HG03139 (cell line): ENCODE measurements around the gene FGFR3.

Experiments
- ATAC-seq: cut with Tn5 transposase; IDR thresholded peaks from one replicate; pipeline ENCODE4 v1.9.1; 2021; ENCODE audit not compliant: unreplicated experiment

Gene FGFR3

DNA sequence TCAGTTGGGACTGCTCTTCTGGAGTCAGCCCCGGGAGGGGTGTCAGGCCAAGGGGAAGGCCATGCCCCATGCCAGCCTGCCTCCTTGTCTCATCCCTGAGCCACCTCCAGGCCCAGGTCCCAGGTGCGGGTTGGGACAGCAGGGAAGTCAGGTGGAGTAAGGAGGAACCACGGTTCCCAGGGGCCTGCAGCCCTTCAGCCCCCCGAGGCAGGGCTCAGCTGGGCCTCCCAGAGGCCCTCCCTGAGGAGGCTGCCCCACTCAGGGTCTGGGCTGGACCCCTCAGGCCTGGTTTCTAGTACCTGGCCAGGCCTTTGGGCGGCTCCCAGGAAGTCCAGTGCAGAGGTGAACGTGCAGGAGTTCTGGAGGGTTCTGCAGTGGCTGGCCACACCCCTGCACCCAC lies 23.4 kb upstream of the FGFR3 start:
- ATAC-seq = no peak

GRCh38 chr4:1770245-1770644 lies 22.8 kb upstream of the FGFR3 start:
- ATAC-seq = no peak

DNA sequence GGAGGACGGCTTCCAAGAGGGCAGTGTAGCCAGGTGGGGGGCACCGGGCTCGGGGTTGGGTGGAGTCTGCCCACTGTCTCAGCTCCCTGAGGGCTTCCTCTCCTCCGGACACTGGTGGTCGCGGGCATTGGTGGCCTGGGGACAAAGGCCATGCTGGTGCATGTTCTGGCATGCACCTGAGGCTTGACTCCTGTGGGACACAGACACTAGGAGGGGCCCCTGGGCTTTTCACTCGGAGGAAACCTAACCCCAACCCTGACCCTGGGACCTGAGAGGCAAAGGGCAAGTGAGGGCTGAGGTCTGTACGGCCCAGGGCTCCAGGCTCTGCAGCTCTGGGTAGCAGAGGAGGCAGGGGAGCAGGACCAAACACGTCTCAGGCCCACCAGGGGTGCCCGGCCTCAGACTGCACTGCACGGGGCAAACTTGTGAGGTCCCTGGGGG lies 22.3 kb upstream of the FGFR3 start:
- ATAC-seq = no peak

DNA sequence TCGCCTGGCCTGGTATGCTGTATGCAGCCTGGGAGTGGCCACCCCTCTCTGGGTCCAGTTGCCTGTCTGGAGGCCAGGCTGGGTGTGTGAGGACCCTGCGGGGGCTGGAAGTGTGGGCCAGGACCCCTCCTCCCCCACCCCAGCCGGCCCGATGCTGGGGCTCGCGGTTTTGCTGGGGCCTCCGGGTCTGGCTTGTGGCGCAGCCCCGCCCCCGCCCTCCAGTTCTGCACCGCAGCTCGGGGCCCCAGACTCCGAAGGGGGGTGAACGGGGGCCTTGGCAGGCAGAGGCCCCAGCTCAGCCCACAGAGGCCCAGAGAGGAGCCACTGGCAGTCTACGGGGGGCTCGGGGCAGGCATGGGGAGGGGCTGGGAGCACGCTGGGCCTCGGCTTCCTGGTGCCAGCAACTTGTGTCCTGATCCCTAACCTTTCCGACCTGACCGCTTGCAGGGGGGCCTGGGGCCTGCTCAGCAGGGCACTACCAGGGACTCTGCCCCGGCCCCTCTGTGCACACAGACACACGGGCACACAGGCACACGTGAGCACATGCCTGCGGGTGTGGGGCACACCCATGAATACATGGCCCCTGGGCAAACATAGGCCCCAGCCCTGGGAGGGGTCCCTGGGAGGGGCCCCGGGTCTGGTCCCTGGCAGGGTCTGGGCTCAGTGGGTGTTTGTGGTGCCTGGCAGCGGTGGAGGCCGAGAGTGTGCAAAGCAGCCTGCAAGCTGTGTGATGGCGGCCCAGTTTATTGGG lies 21.4 kb upstream of the FGFR3 start:
- no peak for ATAC-seq

- ATAC-seq = no peak
Measured at GRCh38 chr4:1772853-1773538, 20.1 kb upstream of the FGFR3 start.

DNA sequence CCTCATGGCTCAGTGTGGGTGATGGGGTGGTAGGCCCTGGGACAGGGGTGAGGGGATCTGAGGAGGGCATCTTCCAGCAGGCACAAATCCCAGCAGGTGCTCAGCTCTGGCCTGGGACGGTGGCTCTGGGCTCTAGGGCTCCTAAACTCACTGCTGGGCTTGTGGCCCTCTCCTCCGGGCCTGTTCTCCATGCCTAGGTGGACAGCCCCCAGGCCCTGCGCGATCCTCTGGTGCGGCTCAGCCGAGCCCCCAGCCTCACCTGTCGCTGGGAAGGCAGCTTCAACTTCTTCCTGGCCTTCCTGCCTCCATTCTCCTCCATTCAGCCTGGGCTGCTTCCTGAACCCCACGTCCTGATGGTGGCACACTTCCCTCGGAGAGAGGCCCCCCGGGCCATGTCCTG lies 19.3 kb upstream of the FGFR3 start:
- ATAC-seq = no peak

DNA sequence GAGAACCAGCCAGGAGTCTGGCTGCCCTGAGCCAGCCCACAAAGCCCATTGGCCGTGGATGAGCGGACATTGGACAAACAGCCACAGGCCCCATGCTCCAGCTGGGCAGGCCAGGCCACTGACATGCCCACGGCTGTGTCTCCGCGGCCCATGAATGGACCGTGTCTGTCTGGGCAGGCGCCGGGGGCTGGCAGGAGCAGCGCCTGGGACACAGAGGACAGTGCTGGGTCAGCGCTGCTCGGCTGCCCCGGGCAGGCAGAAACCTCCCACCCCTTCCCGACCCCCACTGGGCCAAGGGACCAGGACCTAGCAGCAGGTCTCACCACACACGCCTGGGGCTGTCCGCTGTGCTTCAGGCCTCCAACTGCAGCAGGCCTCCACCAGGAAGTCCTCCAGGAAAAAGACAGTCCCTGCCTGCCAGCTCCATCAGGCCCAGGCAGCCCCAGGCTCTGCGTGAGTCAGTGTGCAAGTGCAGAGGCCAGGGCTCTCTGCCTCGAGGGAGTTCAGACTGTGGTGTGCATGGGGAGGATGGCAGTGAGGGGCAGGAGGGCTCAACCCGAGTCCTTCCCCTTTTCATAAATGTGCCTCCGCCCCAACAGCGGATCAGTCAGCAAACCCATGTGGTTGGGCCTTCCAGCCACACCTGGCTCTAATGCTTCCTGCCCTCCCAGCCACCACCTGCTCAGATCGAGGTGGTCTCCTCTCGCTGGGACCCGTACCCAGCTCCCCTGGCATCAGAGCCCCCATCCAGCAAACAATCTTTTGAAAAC lies 17.2 kb upstream of the FGFR3 start:
- ATAC-seq = no peak

DNA sequence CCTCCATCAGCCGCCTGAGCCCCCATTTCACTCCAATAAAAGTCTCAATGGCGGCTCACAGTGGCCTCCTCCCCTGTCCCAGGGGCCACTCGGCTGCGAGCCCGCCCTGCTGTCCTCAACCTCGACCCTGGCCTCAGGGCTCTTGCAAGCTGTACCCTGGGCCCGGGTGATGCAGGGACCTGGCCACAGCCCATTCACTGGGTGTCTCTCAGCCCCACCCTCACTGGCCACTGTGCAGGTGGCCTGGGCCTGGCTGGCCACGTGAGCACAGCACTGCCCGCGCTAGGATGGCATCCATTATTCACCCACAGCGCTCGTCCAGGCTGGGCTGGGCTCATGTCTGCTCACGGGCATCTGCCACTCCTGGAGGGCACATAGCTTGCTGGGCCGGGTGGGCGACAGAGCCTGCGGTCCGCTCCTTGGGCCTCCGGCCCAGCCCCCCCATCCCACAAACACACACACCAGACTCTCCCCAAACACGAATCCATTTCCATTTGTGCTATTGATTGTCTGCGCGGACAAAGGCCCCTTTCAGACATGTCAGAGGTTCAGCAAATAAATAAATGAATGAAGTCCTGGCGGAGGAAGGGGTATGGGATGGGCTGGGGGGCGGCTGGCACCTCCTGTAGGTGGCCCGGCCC lies 16.5 kb upstream of the FGFR3 start:
- ATAC-seq = no peak

DNA sequence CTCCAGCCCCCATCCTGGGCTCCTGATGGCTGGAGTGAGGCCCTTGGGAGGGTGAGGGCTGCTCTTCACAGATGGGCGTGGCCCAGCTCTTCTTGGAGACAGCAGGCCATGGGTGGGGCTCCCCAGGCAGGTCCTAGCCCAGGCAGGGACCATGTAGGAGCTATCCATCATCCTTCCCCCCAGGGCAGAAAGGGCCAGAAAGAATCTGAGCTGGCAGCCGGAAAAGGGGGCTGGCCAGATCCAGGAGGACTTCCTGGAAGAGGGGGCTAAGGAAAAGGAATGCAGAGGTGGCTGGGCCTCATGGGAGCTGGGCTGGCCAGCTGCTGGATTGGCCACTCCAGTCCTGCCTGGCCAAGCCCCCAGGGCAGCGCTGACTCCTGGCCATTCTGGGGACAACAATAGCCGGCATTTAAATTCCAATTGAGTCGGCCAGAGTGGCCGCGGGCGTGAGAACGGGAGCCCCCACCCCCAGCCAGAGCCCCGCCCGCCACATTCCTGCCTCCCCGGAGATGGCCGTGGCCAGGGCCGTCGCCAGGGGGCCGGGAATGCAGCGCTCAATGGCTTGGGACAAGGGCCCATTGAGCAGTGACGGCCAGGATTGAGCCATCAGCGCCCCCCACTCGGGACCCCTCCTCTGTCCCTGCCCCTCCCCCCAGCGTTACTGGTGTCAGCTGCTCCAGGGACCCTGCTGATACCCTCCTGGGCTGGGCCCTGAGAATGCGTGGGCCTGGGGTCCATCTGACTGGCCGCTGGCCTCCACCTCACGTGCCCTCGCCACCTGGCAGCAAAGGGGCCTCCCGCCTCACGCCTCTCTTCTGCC lies 15.1 kb upstream of the FGFR3 start:
- no peak for ATAC-seq

- no peak for ATAC-seq
Measured at GRCh38 chr4:1778642-1779392, 14.3 kb upstream of the FGFR3 start.

GRCh38 chr4:1779588-1780382 lies 13.3 kb upstream of the FGFR3 start:
- no peak for ATAC-seq

- no peak for ATAC-seq
Measured at GRCh38 chr4:1780435-1780834, 12.7 kb upstream of the FGFR3 start.

- no peak for ATAC-seq
Measured at GRCh38 chr4:1783015-1783414, 10.1 kb upstream of the FGFR3 start.

- no peak for ATAC-seq
Measured at GRCh38 chr4:1783970-1784369, 9.1 kb upstream of the FGFR3 start.

DNA sequence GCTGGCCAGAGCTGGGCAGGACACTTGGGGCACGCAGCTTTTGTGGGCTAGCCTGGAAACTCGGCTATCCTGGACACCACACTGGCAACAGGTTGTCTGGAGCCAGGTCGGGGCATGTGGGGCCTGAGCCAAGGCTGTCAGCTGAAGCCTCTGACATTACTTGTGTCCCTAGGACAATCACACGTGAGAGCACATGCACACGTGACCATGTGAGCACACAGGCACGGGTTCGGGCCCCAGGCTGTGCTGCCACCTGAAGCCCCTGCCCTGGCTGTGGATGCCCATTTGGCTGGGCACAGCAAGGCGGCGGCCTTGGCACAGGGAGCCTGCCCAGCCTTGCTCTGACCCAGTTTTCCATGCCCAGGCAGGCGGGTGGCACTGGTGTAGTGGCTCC lies 8.7 kb upstream of the FGFR3 start:
- no peak for ATAC-seq

- no peak for ATAC-seq
Measured at GRCh38 chr4:1784789-1785591, 8.1 kb upstream of the FGFR3 start.

DNA sequence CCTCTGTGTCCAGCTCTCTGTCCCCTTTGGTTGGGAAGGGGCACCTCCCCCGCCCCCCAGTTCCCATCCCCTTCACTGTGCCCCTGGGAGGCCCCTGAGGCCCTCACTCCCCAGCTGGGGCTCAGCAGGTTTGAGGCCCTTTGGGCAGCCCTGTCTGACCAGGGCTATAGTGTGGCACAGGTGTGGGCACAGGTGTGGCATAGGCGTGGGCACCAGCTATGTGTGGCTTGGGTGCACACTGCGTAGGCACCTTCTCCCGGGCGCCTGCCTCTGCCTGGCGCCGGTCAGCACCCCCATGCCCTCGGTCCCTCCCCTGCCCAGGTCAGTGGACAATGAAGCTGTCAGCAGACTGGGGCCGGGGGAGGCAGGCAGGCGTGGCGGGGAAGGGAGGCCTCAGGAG lies 7.5 kb upstream of the FGFR3 start:
- ATAC-seq = no peak
